Liver (tissue), 3 donors: Measurements from ENCODE around the gene HEG1.

ENCODE experiments used
- SP1 ChIP-seq: IDR thresholded peaks from 2 replicates; pipeline ENCODE4 v1.6.1; 2018; ENCODE audit warnings: antibody characterized with exemption, mild to moderate bottlenecking
- TF ChIP-seq, protein P1 (sequence below): fragments of 150-350 bp; IDR thresholded peaks from 2 replicates; pipeline ENCODE4 v1.5.1; 2017; ENCODE audit warnings: improper control_type of control experiment, low read depth, low read length; ENCODE audit not compliant: missing input control
- TF ChIP-seq, protein P2 (sequence below): IDR thresholded peaks from 2 replicates; pipeline ENCODE4 v1.6.1; 2016; ENCODE audit warnings: antibody characterized with exemption
- TF ChIP-seq, protein P3 (sequence below): IDR thresholded peaks from 2 replicates; pipeline ENCODE4 v1.6.1; 2016; ENCODE audit warnings: antibody characterized with exemption, mild to moderate bottlenecking
- donor health status: healthy.
- donor health status: healthy.

DNA sequence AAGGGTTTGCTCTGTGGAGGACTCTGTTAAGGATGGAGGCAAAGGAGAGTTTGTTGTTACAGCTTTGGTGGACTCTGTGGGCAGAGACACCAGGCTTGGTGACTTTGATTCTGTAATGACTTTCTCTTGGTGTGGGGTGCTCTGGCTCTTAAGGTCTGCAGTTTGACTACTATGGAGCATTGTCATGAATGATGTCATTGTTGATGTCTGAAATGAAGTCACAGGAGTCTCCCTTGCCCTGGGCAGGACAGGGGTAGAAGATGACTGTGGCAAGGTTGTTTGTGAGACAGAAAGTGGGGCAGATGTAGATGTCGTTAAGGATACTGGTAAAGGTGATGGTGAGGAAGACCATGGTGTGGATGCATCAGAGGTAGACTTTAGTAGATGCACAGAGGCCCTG is 42.7 kb downstream of the HEG1 start:
- no peak for TF ChIP-seq SP1
- TF ChIP-seq, protein P1, sequence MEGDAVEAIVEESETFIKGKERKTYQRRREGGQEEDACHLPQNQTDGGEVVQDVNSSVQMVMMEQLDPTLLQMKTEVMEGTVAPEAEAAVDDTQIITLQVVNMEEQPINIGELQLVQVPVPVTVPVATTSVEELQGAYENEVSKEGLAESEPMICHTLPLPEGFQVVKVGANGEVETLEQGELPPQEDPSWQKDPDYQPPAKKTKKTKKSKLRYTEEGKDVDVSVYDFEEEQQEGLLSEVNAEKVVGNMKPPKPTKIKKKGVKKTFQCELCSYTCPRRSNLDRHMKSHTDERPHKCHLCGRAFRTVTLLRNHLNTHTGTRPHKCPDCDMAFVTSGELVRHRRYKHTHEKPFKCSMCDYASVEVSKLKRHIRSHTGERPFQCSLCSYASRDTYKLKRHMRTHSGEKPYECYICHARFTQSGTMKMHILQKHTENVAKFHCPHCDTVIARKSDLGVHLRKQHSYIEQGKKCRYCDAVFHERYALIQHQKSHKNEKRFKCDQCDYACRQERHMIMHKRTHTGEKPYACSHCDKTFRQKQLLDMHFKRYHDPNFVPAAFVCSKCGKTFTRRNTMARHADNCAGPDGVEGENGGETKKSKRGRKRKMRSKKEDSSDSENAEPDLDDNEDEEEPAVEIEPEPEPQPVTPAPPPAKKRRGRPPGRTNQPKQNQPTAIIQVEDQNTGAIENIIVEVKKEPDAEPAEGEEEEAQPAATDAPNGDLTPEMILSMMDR = no peak
- TF ChIP-seq, protein P2, sequence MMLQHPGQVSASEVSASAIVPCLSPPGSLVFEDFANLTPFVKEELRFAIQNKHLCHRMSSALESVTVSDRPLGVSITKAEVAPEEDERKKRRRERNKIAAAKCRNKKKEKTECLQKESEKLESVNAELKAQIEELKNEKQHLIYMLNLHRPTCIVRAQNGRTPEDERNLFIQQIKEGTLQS = no peak
- TF ChIP-seq, protein P3, sequence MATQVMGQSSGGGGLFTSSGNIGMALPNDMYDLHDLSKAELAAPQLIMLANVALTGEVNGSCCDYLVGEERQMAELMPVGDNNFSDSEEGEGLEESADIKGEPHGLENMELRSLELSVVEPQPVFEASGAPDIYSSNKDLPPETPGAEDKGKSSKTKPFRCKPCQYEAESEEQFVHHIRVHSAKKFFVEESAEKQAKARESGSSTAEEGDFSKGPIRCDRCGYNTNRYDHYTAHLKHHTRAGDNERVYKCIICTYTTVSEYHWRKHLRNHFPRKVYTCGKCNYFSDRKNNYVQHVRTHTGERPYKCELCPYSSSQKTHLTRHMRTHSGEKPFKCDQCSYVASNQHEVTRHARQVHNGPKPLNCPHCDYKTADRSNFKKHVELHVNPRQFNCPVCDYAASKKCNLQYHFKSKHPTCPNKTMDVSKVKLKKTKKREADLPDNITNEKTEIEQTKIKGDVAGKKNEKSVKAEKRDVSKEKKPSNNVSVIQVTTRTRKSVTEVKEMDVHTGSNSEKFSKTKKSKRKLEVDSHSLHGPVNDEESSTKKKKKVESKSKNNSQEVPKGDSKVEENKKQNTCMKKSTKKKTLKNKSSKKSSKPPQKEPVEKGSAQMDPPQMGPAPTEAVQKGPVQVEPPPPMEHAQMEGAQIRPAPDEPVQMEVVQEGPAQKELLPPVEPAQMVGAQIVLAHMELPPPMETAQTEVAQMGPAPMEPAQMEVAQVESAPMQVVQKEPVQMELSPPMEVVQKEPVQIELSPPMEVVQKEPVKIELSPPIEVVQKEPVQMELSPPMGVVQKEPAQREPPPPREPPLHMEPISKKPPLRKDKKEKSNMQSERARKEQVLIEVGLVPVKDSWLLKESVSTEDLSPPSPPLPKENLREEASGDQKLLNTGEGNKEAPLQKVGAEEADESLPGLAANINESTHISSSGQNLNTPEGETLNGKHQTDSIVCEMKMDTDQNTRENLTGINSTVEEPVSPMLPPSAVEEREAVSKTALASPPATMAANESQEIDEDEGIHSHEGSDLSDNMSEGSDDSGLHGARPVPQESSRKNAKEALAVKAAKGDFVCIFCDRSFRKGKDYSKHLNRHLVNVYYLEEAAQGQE = no peak
